ENCODE data around the gene NDUFS1.

The NDUFS1 gene

GRCh38 chr2:206112846-206113547, 46.2 kb downstream of the NDUFS1 start:
- TF ChIP-seq ISL1 (CRISPR knock-in tag; IDR thresholded peaks at IDR 0.05) (no peak), ZNF565 (CRISPR knock-in tag; conservative IDR thresholded peaks at IDR 0.05; ENCODE audit: low read depth) (no peak)
- ATAC-seq, result no peak

- ATAC-seq, result no peak
- no peak for TF ChIP-seq POU6F1 (CRISPR knock-in tag; IDR thresholded peaks at IDR 0.05; ENCODE audit: borderline replicate concordance, low read depth)
- TF ChIP-seq ISL1 (CRISPR knock-in tag; IDR thresholded peaks at IDR 0.05), result no peak
- TF ChIP-seq RARB (CRISPR knock-in tag; IDR thresholded peaks at IDR 0.05), result no peak
Observed at GRCh38 chr2:206112108-206112507, 47.1 kb downstream of the NDUFS1 start.

- TF ChIP-seq GLIS3 (CRISPR knock-in tag; IDR thresholded peaks at IDR 0.05) (no peak), ESRRG (CRISPR knock-in tag; IDR thresholded peaks at IDR 0.05) (no peak), PATZ1 (CRISPR knock-in tag; IDR thresholded peaks at IDR 0.05; ENCODE audit: borderline replicate concordance) (no peak)
- no peak for ATAC-seq
Observed at GRCh38 chr2:206108713-206109112, 50.5 kb downstream of the NDUFS1 start.

- no peak for ATAC-seq
- TF ChIP-seq ARNTL (CRISPR knock-in tag; IDR thresholded peaks at IDR 0.05; ENCODE audit: borderline replicate concordance, low read depth), result no peak
- TF ChIP-seq RARB (CRISPR knock-in tag; IDR thresholded peaks at IDR 0.05), result no peak
- TF ChIP-seq TSHZ2 (CRISPR knock-in tag; IDR thresholded peaks at IDR 0.05), result no peak
- no peak for TF ChIP-seq SNAI2 (CRISPR knock-in tag; IDR thresholded peaks at IDR 0.05)
- no peak for TF ChIP-seq CSRNP3 (CRISPR knock-in tag; IDR thresholded peaks at IDR 0.05)
- no peak for TF ChIP-seq ZNF8 (CRISPR knock-in tag; IDR thresholded peaks at IDR 0.05)
- TF ChIP-seq POU6F1 (CRISPR knock-in tag; IDR thresholded peaks at IDR 0.05; ENCODE audit: borderline replicate concordance, low read depth), result no peak
- no peak for TF ChIP-seq BACH2 (CRISPR knock-in tag; IDR thresholded peaks at IDR 0.05; ENCODE audit: borderline replicate concordance)
- no peak for TF ChIP-seq ZFP3 (CRISPR knock-in tag; IDR thresholded peaks at IDR 0.05)
- no peak for TF ChIP-seq PATZ1 (CRISPR knock-in tag; IDR thresholded peaks at IDR 0.05; ENCODE audit: borderline replicate concordance)
- TF ChIP-seq ZNF565 (CRISPR knock-in tag; conservative IDR thresholded peaks at IDR 0.05; ENCODE audit: low read depth), result no peak
- TF ChIP-seq OSR1 (CRISPR knock-in tag; IDR thresholded peaks at IDR 0.05), result no peak
- TF ChIP-seq GLIS3 (CRISPR knock-in tag; IDR thresholded peaks at IDR 0.05), result no peak
Observed at GRCh38 chr2:206105541-206105940, 53.7 kb downstream of the NDUFS1 start.
